Measurements from ENCODE around the gene ULK3. TPM values are rescaled to one million over a fixed set of nuclear protein-coding genes. Genes with fewer than 3 reads are reported as not detected.

The ULK3 gene
- total RNA-seq, 1 donor from 2014 or later: 24.3 TPM

- no peak for TF ChIP-seq CTCF (IDR thresholded peaks at IDR 0.05)
- Mint-ChIP-seq H3K4me1 (ENCODE audit: low read depth) (peaks cover 22% of the 10 kb centered on the region), H3K36me3 (ENCODE audit: low read depth) (peaks cover 21% of the 10 kb centered on the region), H3K27me3 (ENCODE audit: low read depth) (no peaks in the 10 kb centered on the region), H3K9me3 (ENCODE audit: low read depth) (no peaks in the 10 kb centered on the region), H3K27ac (ENCODE audit: unreplicated experiment) (no peak overlapping the region), H3K4me3 (ENCODE audit: unreplicated experiment) (no peak overlapping the region)
- no peak for DNase-seq (ENCODE audit: low spot score)
Observed at GRCh38 chr15:74845208-74845568, 2.2 kb upstream of the ULK3 start.

GRCh38 chr15:74844319-74845207, 1.6 kb upstream of the ULK3 start:
- Mint-ChIP-seq H3K4me3 (ENCODE audit: unreplicated experiment) (no peak overlapping the region), H3K4me1 (ENCODE audit: low read depth) (peaks cover 22% of the 10 kb centered on the region), H3K9me3 (ENCODE audit: low read depth) (no peaks in the 10 kb centered on the region), H3K27me3 (ENCODE audit: low read depth) (no peaks in the 10 kb centered on the region), H3K36me3 (ENCODE audit: low read depth) (peaks cover 18% of the 10 kb centered on the region), H3K27ac (ENCODE audit: unreplicated experiment) (no peak overlapping the region)
- TF ChIP-seq CTCF (IDR thresholded peaks at IDR 0.05): no peak
- no peak for DNase-seq (ENCODE audit: low spot score)

- H3K9me3 Mint-ChIP-seq (ENCODE audit: low read depth): no peaks in the 10 kb centered on the region
- H3K4me3 Mint-ChIP-seq (ENCODE audit: unreplicated experiment): peak overlapping the region; percentile 72
- no peak for DNase-seq (ENCODE audit: low spot score)
- peaks cover 22% of the 10 kb centered on the region for H3K4me1 Mint-ChIP-seq (ENCODE audit: low read depth)
- no peak for TF ChIP-seq CTCF (IDR thresholded peaks at IDR 0.05)
- peaks cover 15% of the 10 kb centered on the region for H3K36me3 Mint-ChIP-seq (ENCODE audit: low read depth)
- H3K27me3 Mint-ChIP-seq (ENCODE audit: low read depth): no peaks in the 10 kb centered on the region
- no peak overlapping the region for H3K27ac Mint-ChIP-seq (ENCODE audit: unreplicated experiment)
Observed at GRCh38 chr15:74843891-74844299, 939 bp upstream of the ULK3 start.

GRCh38 chr15:74843445-74843828, 481 bp upstream of the ULK3 start:
- H3K27ac Mint-ChIP-seq (ENCODE audit: unreplicated experiment): peak overlapping the region; percentile 96
- no peak for TF ChIP-seq CTCF (IDR thresholded peaks at IDR 0.05)
- H3K4me3 Mint-ChIP-seq (ENCODE audit: unreplicated experiment): peak overlapping the region; percentile 72
- no peaks in the 10 kb centered on the region for H3K9me3 Mint-ChIP-seq (ENCODE audit: low read depth)
- DNase-seq (ENCODE audit: low spot score): no peak
- H3K36me3 Mint-ChIP-seq (ENCODE audit: low read depth): peaks cover 15% of the 10 kb centered on the region
- H3K27me3 Mint-ChIP-seq (ENCODE audit: low read depth): no peaks in the 10 kb centered on the region
- peaks cover 22% of the 10 kb centered on the region for H3K4me1 Mint-ChIP-seq (ENCODE audit: low read depth)

- Mint-ChIP-seq H3K36me3 (ENCODE audit: low read depth) (peaks cover 8% of the 10 kb centered on the region), H3K27ac (ENCODE audit: unreplicated experiment) (no peak overlapping the region), H3K4me1 (ENCODE audit: low read depth) (peaks cover 22% of the 10 kb centered on the region), H3K4me3 (ENCODE audit: unreplicated experiment) (peak overlapping the region; percentile 90), H3K9me3 (ENCODE audit: low read depth) (no peaks in the 10 kb centered on the region), H3K27me3 (ENCODE audit: low read depth) (no peaks in the 10 kb centered on the region)
- TF ChIP-seq CTCF (IDR thresholded peaks at IDR 0.05): no peak
- DNase-seq (ENCODE audit: low spot score): no peak
Observed at GRCh38 chr15:74841891-74842373, 1.0 kb downstream of the ULK3 start.

Data from chondrocyte (in vitro differentiated cells).